Measurements from ENCODE around the gene LRPPRC. TPM values are rescaled to one million over a fixed set of nuclear protein-coding genes. Genes with fewer than 3 reads are reported as not detected.
"Not testable (repeated sequence)": the region's sequence is repeated elsewhere in the genome, so short reads cannot be mapped to it uniquely, and the experiment has no call there.

Gene LRPPRC
- total RNA-seq, 1 experiment from 2014 or later: 50.5 TPM

DNA sequence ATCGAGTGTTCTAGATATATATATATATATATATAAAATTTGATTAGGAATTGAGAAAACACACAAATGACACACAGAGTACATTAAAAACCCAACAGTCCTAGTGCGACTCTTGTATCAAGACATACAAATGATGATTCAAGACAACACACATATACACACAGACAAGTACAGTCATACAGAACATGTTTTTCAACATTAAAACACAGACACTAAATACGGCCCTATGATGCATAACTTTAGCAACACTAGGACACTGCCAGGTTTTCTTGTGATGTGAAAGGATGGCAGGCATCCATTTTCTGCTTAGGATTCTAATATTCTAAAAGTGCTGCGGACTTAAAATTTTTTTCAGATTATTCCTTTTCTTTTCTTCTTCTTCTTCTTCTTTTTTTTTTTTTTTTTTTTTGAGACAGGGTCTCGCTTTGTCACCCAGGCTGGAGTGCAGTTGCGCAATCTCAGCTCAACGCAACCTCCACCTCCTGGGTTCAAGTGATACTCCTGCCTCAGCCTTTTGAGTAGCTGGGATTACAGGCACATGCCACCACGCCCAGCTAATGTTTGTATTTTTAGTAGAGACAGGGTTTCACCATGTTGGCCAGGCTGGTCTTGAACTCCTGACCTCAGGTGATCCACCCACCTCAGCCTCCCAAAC is 84.5 kb downstream of the LRPPRC start:
- not testable (repeated sequence) for DNase-seq (ENCODE audit: low read depth)

DNA sequence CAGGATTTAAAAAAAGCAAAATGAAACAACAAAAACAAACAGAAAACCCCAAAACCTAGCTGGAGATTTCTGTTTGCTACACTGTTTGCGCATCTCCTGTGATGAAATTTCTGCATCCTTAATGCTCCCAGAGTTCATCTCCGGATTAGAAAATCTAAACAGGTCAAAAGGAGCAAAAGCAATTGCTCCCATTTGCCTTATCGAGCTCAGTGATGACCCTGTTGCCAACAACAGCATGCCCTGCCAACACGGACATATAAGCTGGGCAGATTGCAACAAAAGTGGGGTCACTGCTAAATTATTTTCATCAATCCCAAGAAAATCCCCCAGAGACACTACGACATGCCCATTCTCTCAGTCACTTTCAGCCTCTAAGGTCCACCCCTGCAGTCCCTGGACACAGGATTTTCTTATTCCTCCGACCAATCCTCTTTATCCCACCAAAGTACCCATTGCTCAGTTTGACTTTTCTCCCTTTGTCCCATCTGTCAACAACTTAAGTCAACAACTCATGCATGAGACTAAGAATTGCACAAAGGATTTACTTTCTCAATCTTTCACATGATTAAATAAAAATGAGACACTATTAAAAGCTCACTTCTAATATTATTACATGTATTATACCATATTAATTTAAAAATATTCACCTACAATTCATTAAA is 89.2 kb downstream of the LRPPRC start:
- no peak for DNase-seq (ENCODE audit: low read depth)

DNA sequence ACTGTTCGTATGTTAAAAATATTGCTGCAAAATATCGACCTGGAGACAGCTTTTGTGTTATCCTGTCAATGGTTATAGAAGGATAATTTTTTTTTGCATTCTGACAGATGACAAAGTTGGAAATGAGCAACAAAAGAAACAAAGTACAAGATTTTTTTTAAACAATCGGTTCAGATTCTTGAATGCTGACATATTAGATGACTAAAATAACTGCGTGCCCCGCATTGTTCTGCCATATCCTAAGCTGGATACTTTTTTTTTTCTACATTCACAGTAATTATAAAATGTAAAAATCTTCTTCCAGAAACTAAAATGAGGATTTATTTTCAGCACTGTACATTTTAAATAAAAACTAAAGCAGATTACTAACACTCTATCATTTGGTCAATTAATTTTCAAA is 89.9 kb downstream of the LRPPRC start:
- DNase-seq (ENCODE audit: low read depth): no peak

DNA sequence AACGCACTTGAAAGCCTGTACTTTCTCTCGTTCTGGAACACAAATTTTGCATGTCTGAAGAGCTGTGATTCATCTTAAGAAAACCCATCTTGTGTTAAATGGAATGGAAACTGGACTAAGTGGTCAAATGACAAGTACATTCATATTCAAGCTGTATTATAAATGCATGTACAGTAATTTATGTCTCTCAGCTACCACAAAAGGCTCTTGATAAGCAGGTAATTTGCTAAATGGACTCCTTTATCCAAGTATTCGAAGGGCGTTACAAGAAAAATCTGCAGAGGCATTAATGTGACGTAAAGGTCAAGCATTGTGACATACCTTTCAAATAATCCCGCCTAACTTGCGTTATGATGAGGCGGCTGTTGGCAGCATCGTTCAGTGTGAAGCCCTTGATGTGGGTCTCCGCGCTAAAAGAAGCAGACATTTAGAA is 90.4 kb downstream of the LRPPRC start:
- no peak for DNase-seq (ENCODE audit: low read depth)

GRCh38 chr2:43899589-43899988 is 96.2 kb downstream of the LRPPRC start:
- no peak for DNase-seq (ENCODE audit: low read depth)

- DNase-seq (ENCODE audit: low read depth): no peak
Measured at GRCh38 chr2:43898838-43899346, 96.9 kb downstream of the LRPPRC start.

DNA sequence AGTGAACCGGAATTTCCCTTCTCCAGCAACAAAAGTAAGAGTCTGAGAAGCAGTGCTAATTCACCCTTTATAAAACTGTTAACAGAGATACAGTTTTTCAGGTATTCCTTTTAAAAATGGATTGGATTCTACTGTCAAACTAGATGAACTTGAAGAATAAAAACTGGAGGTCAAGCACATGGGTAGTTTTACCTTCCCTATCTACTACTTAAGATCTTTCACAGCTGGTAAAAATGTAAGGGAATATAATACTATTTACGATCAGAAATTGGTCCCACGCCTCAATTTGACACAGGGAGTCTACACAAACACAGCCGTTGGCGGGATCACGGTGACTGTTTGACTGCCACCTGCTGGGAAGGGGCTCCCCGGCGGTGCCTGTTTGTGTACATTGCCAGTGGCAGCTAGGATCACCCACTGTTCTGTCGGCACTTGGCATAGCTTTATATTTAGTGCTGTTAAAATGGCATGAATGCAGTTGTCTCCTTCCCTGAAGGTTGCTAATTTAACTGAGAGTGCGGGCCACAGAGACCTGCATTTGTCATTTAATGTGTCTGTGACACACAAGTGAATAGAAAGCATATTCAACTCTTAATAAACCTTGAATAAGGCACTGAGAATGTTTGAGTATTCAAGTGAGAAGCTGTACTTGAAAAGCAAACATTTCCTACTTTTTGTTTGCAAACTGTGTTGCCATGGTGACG is 97.5 kb downstream of the LRPPRC start:
- no peak for DNase-seq (ENCODE audit: low read depth)

DNA sequence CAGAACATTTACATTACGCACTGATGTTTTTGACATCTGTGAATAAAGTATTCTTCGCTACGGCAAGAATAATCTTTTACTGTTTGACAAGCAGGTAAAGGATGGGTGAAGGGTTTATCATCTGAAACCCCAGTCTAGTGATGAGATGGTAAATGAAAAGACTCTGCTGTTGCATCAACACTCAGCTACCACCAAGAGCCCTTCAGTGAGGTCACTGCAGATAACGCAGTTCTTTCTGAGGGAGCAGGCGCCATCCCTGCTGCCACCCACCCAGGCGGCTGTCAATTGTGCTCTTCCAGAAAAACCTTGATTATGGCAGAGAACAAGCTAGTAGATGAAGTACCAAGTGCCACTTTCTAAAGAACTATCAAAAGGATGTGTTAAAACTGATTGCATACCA is 98.3 kb downstream of the LRPPRC start:
- DNase-seq (ENCODE audit: low read depth): no peak

- DNase-seq (ENCODE audit: low read depth): no peak
Measured at GRCh38 chr2:43896906-43897305, 98.9 kb downstream of the LRPPRC start.

- no peak for DNase-seq (ENCODE audit: low read depth)
Measured at GRCh38 chr2:43894743-43895142, 101.0 kb downstream of the LRPPRC start.

GRCh38 chr2:43890855-43891254 is 104.9 kb downstream of the LRPPRC start:
- no peak for DNase-seq (ENCODE audit: low read depth)

DNA sequence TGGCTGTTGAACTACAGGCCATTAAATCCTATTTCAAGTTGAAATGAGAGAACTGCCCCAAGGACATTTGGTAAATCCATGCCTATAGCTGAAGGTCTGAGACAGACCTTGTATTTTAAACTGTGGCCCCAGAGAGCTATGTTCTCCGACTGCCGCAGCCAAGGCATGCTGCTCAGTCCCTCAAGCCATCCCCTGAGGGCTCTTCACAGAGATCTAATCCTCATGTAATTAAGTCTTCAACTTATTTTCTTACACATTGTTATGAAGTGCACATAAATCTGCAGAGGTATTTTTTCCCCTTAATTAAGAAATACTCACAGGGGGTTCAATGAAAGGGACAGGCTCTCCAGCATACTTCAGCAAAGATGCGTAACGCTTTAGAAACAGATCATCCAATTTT is 106.4 kb downstream of the LRPPRC start:
- no peak for DNase-seq (ENCODE audit: low read depth)

GRCh38 chr2:43887176-43887575 is 108.6 kb downstream of the LRPPRC start:
- DNase-seq (ENCODE audit: low read depth): no peak

- no peak for DNase-seq (ENCODE audit: low read depth)
Measured at GRCh38 chr2:43885132-43885632, 110.6 kb downstream of the LRPPRC start.

- no peak for DNase-seq (ENCODE audit: low read depth)
Measured at GRCh38 chr2:43884689-43885088, 111.1 kb downstream of the LRPPRC start.

GRCh38 chr2:43882312-43882711 is 113.5 kb downstream of the LRPPRC start:
- no peak for DNase-seq (ENCODE audit: low read depth)

DNA sequence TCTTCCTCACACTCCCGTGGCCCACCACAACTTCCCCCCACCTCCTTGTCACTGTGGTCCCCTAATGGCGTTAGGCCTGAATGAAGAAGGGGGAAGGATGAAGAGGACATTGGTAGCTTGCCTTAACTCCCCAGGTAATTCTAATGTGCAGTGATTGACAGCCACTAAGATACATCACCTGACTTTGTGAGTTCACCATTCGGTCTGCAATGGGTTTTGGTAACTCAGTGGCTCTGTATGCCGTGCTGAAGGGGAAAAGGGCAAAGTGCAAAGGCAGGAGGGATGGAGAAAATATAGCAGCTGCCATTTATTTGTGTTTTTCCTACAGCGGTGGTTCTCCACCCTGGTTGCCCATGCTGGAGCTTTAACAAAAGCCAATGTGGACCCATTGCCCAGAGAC is 114.8 kb downstream of the LRPPRC start:
- DNase-seq (ENCODE audit: low read depth): no peak

DNA sequence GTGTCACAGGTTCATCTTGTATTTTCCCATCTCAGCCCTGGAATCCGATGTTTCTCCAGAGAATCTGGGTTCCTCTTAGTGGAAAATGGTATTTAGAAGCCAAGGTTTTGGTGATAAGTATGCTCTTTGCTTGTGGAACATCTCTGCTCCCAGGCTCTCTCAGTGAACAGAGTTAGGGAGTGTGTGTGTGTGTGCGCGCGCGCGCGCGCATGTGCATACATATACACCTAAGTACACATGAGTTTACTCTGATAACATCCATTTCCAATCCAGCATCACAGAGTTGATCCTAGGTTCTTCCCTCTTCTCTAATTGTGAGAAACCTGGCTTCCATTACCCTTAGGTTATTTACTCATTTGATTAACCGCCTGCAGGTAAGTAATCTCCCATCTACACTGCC is 115.3 kb downstream of the LRPPRC start:
- DNase-seq (ENCODE audit: low read depth): no peak

- peak; percentile 39 for DNase-seq (ENCODE audit: low read depth)
Measured at GRCh38 chr2:43879261-43879660, 116.5 kb downstream of the LRPPRC start.

DNA sequence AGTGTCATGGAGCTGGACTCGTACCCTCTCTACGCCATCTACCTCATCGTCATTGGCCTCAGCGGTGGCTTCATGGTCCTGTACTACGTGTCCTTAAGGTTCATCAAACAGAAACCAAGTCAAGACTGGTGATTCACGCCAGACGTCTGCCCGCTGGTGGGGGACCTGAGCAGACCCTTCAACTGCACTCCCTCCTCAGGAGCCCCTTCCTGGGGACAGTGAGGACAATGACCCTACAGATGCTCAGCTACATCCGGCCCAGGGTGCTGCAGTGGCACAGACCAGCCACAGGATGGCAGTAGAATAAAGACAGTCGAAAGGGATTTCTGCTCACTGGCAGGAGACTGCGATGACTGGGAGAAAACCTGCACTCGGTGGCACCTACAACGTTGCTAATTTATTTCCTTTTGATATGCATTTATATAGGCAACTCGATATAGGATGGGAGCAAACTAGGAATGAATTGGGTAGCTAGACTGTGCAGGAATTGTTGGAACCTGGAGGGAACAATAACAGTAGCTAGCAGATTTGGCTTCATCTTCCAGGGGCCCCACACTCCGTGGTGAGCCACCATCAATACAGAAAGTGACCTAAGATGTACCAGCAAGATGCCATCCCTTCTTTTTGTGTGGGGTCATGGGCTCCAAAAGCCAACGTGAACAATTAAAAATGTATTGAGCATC is 117.9 kb downstream of the LRPPRC start:
- peak; percentile 48 for DNase-seq (ENCODE audit: low read depth)

- DNase-seq (ENCODE audit: low read depth): no peak
Measured at GRCh38 chr2:43874776-43875451, 120.9 kb downstream of the LRPPRC start.

Data from HT1080 (cell line).